GM03348 (cell line): ENCODE data around the gene ATF3.

Source experiments
- DNase-seq: peaks from one replicate; pipeline ENCODE4 v3.0.0; 2012; ENCODE audit warnings: low spot score

The ATF3 gene

DNA sequence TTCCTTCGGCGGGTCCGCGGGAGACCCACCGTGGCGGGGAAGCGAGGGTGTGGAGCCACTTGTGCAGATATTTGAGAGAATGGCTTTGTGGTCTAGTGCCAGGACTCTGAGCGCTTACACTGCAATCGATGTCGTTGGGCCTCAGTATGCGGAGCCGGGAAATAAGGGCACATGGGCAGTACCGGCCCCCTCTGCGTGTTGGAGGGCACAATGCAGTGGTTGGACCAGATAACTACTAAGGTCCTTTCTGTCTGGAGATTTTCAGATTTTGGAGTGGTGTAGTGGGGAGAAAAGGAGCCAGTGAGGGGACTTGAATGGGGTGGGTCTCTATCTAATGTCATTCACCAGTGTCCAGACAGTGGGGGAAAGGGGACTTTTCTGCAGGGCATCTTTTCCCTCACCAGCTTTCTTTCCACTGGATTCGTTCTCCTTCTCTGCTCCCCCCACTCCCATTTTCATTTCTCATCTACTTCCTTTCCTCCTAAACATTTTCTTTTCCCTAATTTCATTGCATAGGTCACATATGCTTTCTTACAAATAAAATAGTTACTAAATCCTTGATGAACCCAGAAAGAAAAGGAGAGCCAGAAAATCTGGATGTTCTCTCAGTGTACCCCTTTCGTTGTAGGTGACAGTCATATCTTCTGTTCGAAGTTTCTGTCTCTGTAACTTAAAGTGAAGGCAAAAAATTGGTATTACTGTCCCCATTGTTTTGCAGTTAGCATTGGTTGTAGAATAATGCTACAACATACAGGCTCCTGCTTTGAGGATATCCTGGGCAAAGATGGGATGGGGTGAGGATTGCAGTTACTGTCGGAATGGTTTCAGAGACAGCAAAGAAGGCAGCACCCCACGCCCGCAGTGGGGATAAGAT lies 1.4 kb downstream of the ATF3 start:
- no peak for DNase-seq

DNA sequence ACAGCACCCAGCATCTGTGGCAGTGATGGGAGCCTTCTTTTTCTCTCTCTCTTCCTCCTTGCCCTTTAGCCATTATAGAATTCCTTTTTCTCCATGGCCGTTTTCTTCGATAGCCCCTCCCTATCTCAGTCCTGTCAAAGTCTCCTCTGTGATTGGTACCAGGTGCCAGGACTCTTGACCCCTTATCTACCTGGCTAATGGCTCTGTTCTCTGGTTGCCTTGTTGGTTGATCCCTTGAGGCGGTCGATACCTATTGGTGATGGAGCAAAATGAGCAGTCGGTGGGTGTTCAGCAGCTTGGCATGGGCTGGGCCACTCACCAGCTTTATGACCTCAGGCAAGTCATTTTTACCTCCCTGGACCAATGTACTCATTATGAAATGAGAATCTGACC lies 2.0 kb downstream of the ATF3 start:
- DNase-seq = no peak

DNA sequence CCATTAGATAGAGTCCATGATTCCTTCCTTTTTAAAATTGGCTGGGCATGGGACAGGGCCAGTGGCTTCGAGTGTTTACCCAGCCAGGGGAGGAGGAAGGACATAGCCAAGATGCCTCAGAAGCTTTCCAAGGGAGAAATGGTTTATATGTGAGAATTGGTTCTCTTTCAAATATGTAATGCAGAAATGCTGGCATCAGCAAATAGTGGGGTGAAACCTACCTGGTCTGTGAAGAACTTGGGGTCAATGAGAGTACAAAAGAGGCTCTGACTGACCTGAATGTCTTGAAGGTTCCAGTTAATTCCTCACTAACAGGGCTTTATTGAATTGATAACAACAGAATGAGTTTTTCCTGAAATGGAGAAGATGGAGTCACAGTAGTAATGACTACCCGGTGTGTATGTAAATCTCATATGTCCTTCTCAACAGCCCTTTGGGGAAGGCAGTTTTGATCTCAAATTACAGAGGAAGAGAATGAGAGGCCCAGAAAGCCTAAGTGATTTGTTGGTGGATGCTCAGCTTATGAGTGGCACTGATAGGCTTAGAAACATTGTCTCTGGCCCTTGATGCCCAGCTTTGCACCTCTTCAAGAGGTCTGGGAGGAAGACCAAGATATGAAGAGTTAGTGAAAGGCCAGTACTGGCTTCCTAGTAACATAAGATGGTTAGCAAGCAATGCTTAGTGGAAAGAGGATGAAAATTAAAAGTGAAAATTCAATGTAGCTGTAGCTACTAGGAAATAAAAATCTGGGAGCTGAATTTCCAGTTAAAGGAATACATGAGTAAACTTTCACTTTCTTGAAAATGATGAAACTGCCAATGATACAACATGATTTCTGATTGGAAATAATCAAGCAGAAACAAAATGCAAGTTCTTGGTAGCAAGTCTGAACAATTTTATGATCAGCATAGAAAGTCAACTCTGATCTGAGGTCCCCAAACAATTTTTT lies 2.7 kb downstream of the ATF3 start:
- DNase-seq = no peak

DNA sequence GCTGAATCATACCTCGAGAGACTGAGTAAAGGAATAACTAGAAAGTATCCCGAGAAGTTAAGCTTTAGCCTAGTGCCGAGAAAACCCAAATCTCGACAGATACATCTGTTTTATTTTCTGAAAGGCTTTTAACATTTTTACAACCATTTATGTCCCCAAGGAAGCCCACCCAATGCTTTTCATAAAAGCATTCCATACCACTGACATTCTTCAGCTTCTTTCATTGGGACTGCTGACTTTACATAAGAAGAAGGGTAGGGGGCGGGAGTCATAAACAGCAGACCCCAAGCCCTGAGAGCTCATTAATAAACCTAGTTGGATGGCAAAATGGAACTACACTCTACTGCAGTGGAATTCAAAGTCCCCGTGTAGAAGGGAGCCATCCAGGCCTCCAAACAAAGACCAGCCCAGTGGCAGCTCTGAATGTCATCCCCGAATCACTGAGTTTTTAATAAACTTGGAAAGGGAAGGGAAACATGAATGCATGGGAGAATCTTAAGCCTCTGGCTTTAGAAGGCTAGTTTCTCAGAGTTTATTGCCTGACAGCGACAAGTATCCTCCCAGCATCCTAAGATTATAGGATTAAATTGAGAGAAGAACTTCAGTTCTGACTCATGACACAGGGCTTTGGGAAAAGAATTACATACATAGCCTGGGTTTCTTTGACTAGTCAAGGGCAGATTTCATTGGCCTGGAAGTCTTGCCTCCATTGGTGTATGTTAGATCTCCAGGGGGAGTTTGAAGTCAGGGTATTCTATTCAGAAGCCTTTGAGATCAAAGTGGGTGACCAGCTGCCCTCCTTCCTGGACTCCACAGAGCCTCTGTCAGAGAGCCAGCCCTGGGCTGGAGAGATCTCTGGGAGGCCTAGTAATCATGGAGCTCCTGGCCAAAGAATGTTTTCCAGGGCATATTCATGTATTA lies 3.7 kb downstream of the ATF3 start:
- no peak for DNase-seq

DNA sequence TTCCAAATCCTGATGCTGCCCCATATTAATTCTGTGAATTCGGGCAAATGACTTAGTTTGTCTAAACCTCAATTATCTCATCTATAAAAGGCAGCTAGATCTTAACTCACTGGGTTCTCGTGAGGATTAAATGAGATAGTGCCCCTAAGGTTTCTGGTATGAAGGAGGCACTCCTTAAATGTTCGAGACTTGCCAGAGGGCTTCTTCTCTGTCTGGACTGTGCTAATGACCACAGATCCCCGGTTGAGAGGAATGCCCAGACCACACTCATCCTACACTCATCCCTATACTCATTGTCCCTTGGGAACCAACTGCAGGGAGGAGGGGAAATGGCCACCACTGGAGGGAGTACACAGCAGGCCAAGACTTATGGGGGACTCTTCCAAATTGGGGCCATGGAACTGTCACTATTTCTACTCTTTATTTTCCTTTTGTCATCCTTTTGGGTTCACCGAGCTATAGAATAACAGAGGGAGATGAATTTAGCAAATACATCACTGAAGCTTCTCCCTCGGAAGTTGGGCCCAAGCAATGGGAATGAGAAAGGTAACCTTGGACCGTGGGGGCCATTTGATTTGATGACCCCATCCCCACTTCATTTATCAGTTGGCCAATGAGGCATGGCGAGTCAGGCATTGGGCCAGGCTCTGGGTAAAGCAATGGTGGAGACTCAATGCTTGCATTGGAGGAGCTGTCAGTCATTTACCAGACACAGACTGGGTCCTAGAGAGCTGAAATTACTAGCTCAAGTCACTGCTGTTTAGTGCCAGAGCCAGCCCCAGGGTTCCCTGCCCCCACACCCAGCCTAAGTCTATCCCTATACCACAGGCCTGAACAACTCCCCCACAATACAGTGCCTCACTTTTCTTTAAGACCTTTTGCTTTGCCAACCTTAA lies 5.1 kb downstream of the ATF3 start:
- peak; percentile 58 for DNase-seq

DNA sequence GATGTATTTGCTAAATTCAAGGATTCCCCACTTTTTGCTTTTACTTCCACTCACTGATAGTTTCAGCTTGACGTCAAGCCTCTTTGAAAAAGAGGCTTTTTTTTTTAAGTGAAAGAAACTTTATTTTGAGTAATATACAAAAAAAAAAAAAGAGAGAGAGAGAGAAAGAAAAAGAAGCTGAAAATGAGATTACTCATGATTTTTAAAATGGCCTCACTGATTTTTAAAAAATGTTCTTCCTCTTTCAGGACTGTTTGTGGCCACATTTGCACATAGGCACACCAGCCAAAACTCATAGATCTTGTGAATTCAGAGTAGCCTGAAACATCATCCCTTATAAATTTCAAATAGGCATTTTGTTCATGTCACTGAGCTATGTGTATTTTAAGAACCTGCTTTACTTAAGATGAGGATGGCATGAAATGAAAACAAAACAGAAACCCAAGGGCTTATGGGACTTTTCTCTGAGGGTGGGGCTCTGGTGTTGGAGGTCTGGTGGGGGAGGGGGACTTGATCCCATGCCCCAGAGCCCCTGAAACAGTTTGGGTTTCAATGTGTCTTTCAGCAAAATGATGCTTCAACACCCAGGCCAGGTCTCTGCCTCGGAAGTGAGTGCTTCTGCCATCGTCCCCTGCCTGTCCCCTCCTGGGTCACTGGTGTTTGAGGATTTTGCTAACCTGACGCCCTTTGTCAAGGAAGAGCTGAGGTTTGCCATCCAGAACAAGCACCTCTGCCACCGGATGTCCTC lies 6.1 kb downstream of the ATF3 start:
- no peak for DNase-seq

DNA sequence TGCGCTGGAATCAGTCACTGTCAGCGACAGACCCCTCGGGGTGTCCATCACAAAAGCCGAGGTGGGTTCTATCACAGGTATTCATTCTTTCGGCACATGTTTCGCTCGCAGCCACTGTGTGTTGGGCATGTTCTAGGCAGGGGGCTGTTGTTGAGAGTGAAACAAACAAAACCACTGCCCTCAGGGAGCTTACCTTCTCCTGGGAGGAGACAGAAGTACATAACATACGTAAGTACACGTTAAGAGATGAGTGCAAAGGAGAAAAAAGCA lies 6.6 kb downstream of the ATF3 start:
- DNase-seq = no peak

DNA sequence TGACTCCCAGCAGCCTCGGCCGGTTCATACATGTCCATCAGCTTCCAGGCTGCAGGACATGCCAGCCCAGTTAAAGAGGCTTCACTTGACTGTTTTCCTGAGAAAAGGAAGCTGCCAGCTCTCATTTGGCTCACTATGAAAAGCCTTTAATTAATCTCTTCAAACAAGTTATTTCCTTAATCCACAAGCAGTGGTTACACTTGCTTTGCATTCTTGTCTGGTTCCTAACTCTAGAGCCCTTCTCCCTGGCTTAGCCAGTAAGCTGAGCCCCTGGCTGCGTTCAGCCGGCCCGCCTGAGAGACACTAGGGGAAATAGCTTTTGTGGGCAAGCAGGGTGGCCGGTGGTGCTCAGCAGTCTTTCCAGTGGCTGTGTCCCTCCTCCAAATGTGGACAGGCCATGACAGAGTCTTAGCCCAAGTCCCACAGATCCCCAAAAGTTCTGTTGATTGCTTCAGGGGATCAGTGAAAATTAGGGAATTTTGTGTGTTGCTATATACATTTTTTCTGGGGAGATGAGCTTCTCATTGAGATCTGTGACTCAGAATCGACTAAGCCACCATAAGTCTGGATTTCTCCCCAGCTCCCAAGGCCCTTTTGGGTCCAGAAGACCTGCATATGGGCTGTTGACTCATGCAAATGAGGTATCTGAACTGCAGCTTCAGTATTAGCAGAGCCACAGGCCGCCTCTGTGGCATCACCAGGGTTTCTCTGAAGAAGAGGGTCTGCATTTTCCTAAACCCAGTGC lies 10.1 kb downstream of the ATF3 start:
- peak; percentile 23 for DNase-seq

DNA sequence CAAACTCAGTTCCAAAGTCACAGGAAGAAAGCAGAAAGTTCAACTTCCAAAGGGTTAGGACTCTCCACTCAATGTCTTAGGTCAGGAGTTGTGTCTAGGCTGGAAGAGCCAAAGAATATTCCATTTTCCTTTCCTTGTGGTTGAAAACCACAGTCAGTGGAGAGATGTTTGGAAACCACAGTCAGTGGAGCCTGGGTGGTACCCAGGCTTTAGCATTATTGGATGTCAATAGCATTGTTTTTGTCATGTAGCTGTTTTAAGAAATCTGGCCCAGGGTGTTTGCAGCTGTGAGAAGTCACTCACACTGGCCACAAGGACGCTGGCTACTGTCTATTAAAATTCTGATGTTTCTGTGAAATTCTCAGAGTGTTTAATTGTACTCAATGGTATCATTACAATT lies 11.7 kb downstream of the ATF3 start:
- DNase-seq = no peak

DNA sequence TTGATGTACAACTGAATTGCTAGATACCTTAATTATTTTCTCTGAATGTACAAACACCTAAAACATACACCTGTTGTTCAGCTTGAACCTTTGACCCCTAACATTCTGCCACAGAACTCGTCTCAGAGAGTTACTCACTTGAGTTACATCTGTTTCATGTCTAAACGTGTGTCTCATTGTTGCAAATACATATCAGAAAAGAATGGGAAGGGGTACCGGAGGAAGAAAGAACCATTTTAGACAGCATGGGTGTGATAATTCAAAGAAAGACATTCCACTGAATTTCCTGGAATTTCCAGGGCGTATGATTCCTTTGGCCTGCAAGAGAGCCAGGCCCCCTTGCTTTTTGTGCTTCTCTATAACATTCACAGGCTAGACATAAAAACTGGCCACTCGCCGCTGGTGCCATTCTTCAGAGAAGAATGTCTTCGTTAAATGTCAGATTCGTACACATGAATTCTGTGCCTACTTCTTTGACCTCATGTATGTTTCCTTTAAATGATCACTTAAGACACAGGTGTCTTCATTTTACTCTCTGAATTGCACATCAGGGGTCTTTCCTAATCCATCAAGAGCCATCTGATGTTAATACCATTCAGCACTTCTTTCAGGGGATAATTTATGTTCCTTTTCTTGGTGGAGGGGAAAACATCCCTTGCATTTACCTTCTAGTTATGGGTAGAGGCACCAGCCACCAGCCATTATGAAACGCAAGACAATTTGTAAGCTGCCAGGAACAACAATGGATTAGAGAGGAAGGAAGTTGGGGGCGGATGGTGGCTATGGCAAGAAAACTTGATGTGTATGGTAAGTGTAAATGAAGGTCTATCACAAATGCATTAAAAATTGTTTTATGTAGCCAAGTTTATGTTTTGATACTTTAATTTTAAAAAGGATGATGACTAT lies 12.7 kb downstream of the ATF3 start:
- no peak for DNase-seq

DNA sequence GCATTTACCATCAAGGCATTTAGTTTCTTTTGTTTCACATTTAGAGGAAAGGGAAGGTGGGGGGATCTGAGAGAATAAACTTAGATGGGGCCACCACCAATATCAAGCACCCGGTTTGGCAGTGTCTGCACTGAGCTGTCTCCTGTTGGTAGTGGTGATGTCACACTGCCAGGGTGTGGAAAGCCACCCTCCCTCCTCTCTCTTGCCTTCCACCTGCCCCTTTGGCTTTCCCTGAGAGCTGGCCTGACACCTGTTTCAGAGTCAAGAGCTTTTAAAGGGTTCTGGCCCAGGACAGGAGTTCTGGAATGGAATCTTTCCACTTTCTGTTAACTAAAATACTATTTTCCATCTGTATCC lies 13.4 kb downstream of the ATF3 start:
- DNase-seq = no peak

DNA sequence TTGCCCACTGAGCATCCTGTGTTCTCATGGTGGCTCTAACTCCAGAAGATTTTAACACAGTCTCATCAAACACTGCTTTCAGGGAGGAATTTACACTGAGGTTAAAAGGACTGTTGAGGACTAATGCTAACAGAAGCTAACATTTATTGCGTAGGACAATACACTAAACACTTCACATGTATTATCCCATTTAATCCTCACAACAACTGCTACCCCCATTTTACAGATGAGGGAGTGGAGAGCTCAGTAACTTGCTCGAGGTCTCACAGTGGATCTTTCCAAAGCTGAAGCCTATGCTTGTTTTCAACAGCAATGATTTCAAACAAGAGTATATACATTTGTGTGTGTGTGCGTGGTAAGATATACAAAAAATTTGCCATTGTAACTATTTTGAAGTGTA lies 13.9 kb downstream of the ATF3 start:
- no peak for DNase-seq

DNA sequence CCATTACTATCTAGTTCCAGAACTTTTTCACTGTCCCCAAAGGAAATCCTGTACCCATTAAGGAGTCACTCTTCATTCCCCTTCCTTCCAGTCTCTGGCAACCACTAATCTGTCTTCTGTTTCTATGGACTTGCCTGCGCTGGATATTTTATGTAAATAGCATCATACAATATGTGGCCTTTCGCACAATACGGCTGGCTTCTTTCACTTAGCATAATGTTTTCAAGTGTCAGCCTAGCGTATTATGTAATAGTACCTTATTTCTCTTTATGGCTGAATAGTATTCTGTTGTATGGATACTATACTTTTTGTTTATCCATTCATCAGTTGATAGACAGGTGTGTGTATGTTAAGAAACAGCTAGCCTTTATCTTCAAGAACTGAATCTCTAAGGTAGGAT lies 14.3 kb downstream of the ATF3 start:
- no peak for DNase-seq

DNA sequence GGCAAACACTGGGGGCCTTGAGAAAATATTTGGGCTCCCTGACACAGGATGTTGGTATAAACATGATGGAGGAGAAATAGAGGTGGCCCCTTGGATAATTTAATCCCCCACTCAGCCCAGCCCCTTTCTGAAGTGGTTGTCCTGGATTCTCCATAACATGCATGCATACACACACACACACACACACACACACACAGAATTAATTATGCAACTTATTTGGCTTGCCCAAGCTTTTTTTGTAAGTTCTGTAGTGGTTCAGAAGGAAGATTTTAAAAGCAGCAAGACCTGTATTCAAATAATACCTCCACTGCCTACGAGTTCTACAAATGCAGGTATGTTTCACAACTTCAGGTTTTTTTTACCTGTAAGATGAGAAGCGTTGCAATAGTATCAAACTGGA lies 15.0 kb downstream of the ATF3 start:
- DNase-seq = no peak

DNA sequence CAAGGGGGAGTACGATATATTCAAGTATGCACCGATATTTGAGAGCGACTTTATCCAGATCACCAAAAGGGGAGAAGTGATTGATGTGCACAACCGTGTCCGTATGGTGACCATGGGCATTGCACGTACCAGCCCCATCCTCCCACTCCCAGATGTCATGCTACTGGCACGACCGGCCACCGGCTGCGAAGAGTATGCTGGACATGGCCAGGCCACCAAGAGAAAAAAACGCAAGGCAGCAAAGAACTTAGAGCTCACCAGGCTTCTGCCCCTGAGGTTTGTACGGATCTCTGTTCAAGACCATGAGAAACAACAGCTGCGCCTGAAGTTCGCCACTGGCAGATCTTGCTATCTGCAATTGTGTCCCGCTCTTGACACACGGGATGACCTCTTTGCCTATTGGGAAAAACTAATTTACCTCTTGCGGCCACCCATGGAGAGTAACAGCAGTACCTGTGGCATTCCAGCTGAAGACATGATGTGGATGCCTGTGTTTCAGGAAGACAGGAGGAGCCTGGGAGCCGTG lies 16.5 kb downstream of the ATF3 start:
- no peak for DNase-seq

DNA sequence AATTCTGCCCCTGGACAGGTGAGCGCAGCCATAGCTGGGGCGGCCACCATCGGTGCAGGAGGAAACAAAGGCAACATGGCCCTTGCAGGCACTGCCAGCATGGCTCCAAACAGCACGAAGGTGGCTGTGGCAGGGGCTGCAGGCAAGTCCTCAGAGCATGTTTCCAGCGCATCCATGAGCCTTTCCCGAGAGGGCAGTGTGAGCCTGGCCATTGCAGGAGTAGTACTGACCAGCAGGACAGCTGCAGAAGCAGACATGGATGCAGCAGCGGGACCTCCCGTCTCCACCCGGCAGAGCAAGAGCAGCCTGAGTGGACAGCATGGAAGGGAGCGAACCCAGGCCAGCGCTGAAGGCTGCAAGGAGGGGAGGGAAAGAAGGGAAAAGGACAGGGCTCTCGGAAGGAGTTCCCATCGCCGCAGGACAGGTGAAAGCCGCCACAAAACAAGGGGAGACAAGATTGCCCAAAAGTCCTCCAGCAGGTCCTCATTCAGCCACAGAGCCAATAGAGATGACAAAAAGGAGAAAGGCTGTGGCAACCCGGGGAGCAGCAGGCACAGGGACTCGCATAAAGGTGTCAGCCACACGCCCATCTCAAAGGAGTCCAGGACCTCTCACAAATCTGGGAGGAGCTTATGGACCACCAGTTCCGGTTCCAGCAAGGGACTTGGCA lies 17.4 kb downstream of the ATF3 start:
- no peak for DNase-seq

DNA sequence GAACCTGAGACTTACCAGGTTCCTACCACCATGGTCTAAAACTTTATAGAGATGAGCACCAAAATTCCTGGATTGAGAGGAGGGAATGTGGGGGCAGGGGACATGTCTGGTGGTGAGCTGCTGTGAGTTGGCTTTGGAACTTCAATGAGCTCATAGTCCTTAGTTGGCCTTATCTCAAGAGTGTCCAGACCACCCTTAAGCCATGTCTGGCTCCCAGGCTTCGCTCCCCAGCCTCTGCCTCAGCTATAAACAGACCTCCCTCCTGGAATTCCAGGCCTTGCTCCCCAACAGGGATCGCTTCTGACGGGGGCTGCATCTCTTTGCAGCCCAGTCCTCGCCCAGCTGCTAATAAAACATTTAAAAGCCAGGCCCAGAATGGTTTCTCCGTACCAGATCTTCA lies 19.5 kb downstream of the ATF3 start:
- no peak for DNase-seq

DNA sequence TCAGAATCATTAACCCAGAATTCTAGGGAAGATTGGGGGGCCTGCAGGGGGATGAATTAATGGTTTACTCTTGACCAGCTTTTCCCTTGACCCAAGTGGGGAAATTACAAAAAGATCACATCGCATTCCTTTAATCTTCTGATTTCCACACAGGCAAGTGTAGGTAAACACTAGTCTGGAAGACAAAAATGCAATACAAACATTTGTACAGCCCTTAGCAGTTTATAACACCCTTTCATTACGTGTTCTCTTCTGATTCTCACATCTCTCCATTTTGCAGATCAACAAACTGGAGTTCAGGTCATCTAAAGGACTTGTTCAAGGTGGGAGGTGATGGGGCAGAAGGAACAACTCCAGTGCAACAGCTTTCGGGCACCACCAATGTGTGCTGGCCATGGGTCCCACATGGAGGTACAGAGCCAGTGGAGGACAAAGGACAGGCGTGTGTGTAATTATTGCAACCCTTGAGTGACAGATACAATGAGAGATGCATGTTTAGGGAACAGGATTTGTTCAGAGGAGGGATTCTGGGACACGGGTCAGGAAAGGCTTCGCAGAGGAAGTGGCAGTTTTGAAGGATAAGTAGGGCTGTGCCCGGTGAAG lies 20.4 kb downstream of the ATF3 start:
- no peak for DNase-seq
